ENCODE results near the gene SYNGR1. TPM values are rescaled to one million over a fixed set of nuclear protein-coding genes. Genes with fewer than 3 reads are reported as not detected.

The SYNGR1 gene
- total and polyA plus RNA-seq, 2 experiments from 2014 or later: 61.8 to 81.9 TPM

GRCh38 chr22:39427751-39428596, 78.2 kb downstream of the SYNGR1 start:
- DNase-seq (ENCODE audit: low read depth in 1 of 2, low spot score in 1 of 2): no peak
- no peak for TF ChIP-seq CTCF (IDR thresholded peaks at IDR 0.05; ENCODE audit: low read depth, low read length)
- Histone ChIP-seq H3K27ac (no peak overlapping the region), H3K27me3 (no peaks in the 10 kb centered on the region), H3K9me3 (ENCODE audit: low read depth) (no peaks in the 10 kb centered on the region), H3K36me3 (peaks cover 22% of the 10 kb centered on the region), H3K4me3 (no peak overlapping the region), H3K4me1 (ENCODE audit: low read depth) (no peaks in the 10 kb centered on the region)

GRCh38 chr22:39428597-39429071, 78.8 kb downstream of the SYNGR1 start:
- Histone ChIP-seq H3K4me1 (ENCODE audit: low read depth) (no peaks in the 10 kb centered on the region), H3K4me3 (no peak overlapping the region), H3K9me3 (ENCODE audit: low read depth) (no peaks in the 10 kb centered on the region), H3K27me3 (no peaks in the 10 kb centered on the region), H3K27ac (no peak overlapping the region), H3K36me3 (peaks cover 22% of the 10 kb centered on the region)
- no peak for TF ChIP-seq CTCF (IDR thresholded peaks at IDR 0.05; ENCODE audit: low read depth, low read length)
- DNase-seq (ENCODE audit: low read depth in 1 of 2, low spot score in 1 of 2): no peak

- Histone ChIP-seq H3K36me3 (peaks cover 19% of the 10 kb centered on the region), H3K27me3 (no peaks in the 10 kb centered on the region), H3K9me3 (ENCODE audit: low read depth) (no peaks in the 10 kb centered on the region), H3K27ac (no peak overlapping the region), H3K4me1 (ENCODE audit: low read depth) (no peaks in the 10 kb centered on the region), H3K4me3 (no peak overlapping the region)
- no peak for TF ChIP-seq CTCF (IDR thresholded peaks at IDR 0.05; ENCODE audit: low read depth, low read length)
- no peak for DNase-seq (ENCODE audit: low read depth in 1 of 2, low spot score in 1 of 2)
Measured at GRCh38 chr22:39429186-39429585, 79.4 kb downstream of the SYNGR1 start.

- Histone ChIP-seq H3K36me3 (peaks cover 19% of the 10 kb centered on the region), H3K9me3 (ENCODE audit: low read depth) (no peaks in the 10 kb centered on the region), H3K4me3 (no peak overlapping the region), H3K27me3 (no peaks in the 10 kb centered on the region), H3K27ac (no peak overlapping the region), H3K4me1 (ENCODE audit: low read depth) (no peaks in the 10 kb centered on the region)
- TF ChIP-seq CTCF (IDR thresholded peaks at IDR 0.05; ENCODE audit: low read depth, low read length): no peak
- no peak for DNase-seq (ENCODE audit: low read depth in 1 of 2, low spot score in 1 of 2)
Measured at GRCh38 chr22:39429916-39430575, 80.3 kb downstream of the SYNGR1 start.

- no peak for DNase-seq (ENCODE audit: low read depth in 1 of 2, low spot score in 1 of 2)
- TF ChIP-seq CTCF (IDR thresholded peaks at IDR 0.05; ENCODE audit: low read depth, low read length): no peak
- Histone ChIP-seq H3K4me3 (no peak overlapping the region), H3K36me3 (peaks cover 19% of the 10 kb centered on the region), H3K9me3 (ENCODE audit: low read depth) (no peaks in the 10 kb centered on the region), H3K27ac (no peak overlapping the region), H3K27me3 (no peaks in the 10 kb centered on the region), H3K4me1 (ENCODE audit: low read depth) (no peaks in the 10 kb centered on the region)
Measured at GRCh38 chr22:39430576-39431150, 80.9 kb downstream of the SYNGR1 start.

All from cardiac muscle cell (in vitro differentiated cells and primary cell).